Measurements from ENCODE around the gene SIX4.

Gene SIX4

DNA sequence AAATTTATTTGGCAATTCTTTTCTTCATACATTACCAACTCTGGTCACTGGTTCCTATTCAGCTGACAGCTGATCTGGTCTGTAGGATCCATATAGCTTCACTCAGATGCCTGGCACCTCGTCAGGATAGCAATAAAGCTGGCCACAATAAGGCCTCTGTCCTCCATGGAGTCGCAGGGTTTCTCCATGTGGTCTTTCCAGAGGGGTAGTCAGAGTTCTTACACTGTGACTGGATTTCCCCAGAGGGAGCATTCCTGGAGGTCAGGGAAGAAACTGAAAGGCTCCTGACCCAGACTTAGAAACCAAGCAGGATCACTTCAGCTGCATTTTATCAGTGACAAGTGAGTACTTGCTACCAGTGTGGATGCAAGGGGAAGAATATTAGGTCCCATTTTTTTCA is 39.9 kb downstream of the SIX4 start:
- H3K36me3 ChIP-seq (ENCODE audit: control insufficient read depth in 2 of 2, insufficient read depth in 2 of 2, low read length in 2 of 2): no peaks in the 10 kb centered on the region
- H3K4me1 ChIP-seq (ENCODE audit: control insufficient read depth, insufficient read depth, low read length): no peaks in the 10 kb centered on the region
- no peaks in the 10 kb centered on the region for H3K27me3 ChIP-seq (ENCODE audit: control insufficient read depth in 1 of 2, insufficient read depth in 2 of 2, low read length in 2 of 2)
- no peak overlapping the region for H3K9ac ChIP-seq (ENCODE audit: low read length in 2 of 2)
- H3K9me3 ChIP-seq (ENCODE audit: control insufficient read depth in 2 of 2, low read length in 2 of 2): peaks cover 0 to 2% of the 10 kb centered on the region in 2 donors
- no peak overlapping the region for H3K4me3 ChIP-seq (ENCODE audit: low read length in 2 of 2)
- H3K27ac ChIP-seq (ENCODE audit: low read length): no peak overlapping the region

DNA sequence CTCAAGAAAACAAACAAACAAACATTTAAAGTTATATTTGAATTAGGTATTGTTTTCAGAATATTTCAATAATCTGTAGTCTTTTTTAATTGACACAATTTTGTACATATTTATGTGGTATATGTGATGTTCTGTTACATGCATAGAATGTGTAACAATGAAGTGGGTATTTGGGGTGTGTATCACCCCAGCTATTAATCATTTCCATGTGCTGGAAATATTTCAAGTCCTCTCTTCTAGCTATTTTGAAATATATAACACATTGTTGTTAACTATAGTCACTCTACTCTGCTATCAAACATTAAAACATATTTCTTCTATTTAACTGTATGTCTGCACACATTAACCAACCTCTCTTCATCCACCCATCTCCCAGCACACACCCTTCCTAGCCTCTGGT is 42.9 kb downstream of the SIX4 start:
- Histone ChIP-seq H3K4me1 (ENCODE audit: control insufficient read depth, insufficient read depth, low read length) (no peaks in the 10 kb centered on the region), H3K27me3 (ENCODE audit: control insufficient read depth in 1 of 2, insufficient read depth in 2 of 2, low read length in 2 of 2) (no peaks in the 10 kb centered on the region), H3K9me3 (ENCODE audit: control insufficient read depth in 2 of 2, low read length in 2 of 2) (peaks cover 0 to 2% of the 10 kb centered on the region in 2 donors), H3K4me3 (ENCODE audit: low read length in 2 of 2) (no peak overlapping the region), H3K27ac (ENCODE audit: low read length) (no peak overlapping the region), H3K9ac (ENCODE audit: low read length in 2 of 2) (no peak overlapping the region), H3K36me3 (ENCODE audit: control insufficient read depth in 2 of 2, insufficient read depth in 2 of 2, low read length in 2 of 2) (no peaks in the 10 kb centered on the region)

DNA sequence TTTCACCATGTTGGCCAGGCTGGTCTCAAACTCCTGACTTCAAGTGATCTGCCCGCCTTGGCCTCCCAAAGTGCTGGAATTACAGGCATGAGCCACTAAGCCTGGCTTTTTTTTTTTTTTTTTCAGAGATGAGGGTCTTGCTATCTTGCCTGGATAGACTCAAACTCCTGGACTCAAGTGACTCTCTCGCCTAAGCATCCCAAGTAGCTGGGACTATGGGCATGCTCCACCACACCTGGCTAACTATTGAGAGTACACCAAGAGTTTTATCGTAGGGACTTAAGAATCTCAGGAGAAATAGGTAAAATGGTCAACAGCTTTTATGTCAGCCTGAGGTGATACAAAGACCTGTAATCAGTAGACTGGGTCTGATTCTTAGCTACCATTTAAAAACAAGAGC is 43.6 kb downstream of the SIX4 start:
- Histone ChIP-seq H3K9me3 (ENCODE audit: control insufficient read depth in 2 of 2, low read length in 2 of 2) (peaks cover 0 to 2% of the 10 kb centered on the region in 2 donors), H3K4me3 (ENCODE audit: low read length in 2 of 2) (no peak overlapping the region), H3K4me1 (ENCODE audit: control insufficient read depth, insufficient read depth, low read length) (no peaks in the 10 kb centered on the region), H3K27me3 (ENCODE audit: control insufficient read depth in 1 of 2, insufficient read depth in 2 of 2, low read length in 2 of 2) (no peaks in the 10 kb centered on the region), H3K36me3 (ENCODE audit: control insufficient read depth in 2 of 2, insufficient read depth in 2 of 2, low read length in 2 of 2) (no peaks in the 10 kb centered on the region), H3K27ac (ENCODE audit: low read length) (no peak overlapping the region), H3K9ac (ENCODE audit: low read length in 2 of 2) (no peak overlapping the region)

DNA sequence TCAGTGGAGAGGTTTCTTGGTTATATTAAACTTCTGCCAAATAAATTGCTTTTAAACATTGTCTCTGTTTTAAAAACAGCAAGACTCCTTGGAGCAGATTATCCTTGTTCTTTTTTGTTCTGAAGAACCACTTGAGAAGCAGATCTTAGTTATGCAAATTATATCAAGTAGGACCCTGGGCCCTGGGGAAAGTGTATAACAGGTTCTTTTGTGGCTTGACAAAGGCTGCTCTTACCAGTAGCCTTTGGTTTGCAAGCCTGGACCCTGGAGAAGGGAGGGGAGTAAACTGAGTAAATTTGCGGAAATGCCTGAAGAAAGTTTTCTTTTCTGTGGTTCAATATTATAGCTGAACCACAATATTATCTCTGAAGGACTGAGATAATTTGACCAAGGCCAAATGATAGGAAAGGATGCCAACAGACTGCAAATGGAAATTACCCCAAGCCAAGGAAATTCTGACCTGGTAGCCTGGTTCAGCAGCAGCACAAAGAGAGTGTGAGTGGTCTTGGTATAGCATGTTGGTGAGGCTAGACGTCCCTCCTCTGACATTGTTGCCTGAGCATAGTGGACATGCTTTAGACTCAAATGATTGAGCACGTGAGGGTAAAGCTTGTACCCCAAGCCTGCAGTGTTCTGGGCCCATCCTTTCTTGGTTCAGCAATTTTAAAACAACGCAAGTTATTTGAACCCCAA is 44.4 kb downstream of the SIX4 start:
- Histone ChIP-seq H3K27ac (ENCODE audit: low read length) (no peak overlapping the region), H3K9me3 (ENCODE audit: control insufficient read depth in 2 of 2, low read length in 2 of 2) (peaks cover 0 to 2% of the 10 kb centered on the region in 2 donors), H3K27me3 (ENCODE audit: control insufficient read depth in 1 of 2, insufficient read depth in 2 of 2, low read length in 2 of 2) (no peaks in the 10 kb centered on the region), H3K4me1 (ENCODE audit: control insufficient read depth, insufficient read depth, low read length) (no peaks in the 10 kb centered on the region), H3K9ac (ENCODE audit: low read length in 2 of 2) (no peak overlapping the region), H3K4me3 (ENCODE audit: low read length in 2 of 2) (no peak overlapping the region), H3K36me3 (ENCODE audit: control insufficient read depth in 2 of 2, insufficient read depth in 2 of 2, low read length in 2 of 2) (no peaks in the 10 kb centered on the region)

DNA sequence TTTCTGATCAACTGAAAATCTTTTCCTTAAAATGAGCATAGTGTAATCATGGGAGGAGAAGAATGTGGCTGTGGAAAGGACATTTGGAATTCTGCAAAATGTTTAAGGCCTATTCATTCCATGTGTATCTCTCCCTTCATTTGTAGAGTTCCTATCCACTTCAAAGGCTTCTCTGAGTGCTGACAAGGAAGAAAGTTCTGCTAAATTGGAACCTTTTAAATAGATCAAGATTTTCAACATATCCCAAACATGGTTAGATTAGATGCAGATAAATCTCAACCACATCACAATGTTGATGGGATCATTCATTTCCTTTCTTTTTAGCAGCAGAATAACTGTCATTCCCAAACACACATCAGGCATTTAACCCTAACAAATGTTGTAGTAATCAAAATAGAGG is 46.5 kb downstream of the SIX4 start:
- Histone ChIP-seq H3K4me3 (ENCODE audit: low read length in 2 of 2) (no peak overlapping the region), H3K9ac (ENCODE audit: low read length in 2 of 2) (no peak overlapping the region), H3K27me3 (ENCODE audit: control insufficient read depth in 1 of 2, insufficient read depth in 2 of 2, low read length in 2 of 2) (no peaks in the 10 kb centered on the region), H3K4me1 (ENCODE audit: control insufficient read depth, insufficient read depth, low read length) (no peaks in the 10 kb centered on the region), H3K36me3 (ENCODE audit: control insufficient read depth in 2 of 2, insufficient read depth in 2 of 2, low read length in 2 of 2) (no peaks in the 10 kb centered on the region), H3K27ac (ENCODE audit: low read length) (no peak overlapping the region), H3K9me3 (ENCODE audit: control insufficient read depth in 2 of 2, low read length in 2 of 2) (no peaks in the 10 kb centered on the region)

DNA sequence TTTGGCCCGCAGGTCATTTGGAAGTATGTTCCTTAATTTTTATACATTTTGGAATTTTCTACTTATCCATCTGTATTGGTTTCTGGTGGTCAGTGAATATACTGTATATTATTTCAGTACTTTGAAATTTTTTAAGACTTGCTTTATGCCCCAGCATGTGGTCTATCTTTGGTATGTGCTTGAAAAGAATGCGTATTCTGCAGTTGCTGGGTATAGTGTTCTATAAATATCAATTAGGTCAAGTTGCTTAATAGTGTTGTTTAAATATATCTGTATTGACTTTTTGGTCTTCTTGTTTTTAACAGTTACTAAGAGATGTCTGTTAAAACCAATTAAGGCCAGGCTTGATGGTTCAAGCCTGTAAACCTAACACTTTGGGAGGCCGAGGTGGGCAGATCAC is 53.2 kb downstream of the SIX4 start:
- Histone ChIP-seq H3K9me3 (ENCODE audit: control insufficient read depth in 2 of 2, low read length in 2 of 2) (no peaks in the 10 kb centered on the region), H3K36me3 (ENCODE audit: control insufficient read depth in 2 of 2, insufficient read depth in 2 of 2, low read length in 2 of 2) (no peaks in the 10 kb centered on the region), H3K4me3 (ENCODE audit: low read length in 2 of 2) (no peak overlapping the region), H3K27me3 (ENCODE audit: control insufficient read depth in 1 of 2, insufficient read depth in 2 of 2, low read length in 2 of 2) (no peaks in the 10 kb centered on the region), H3K27ac (ENCODE audit: low read length) (no peak overlapping the region), H3K4me1 (ENCODE audit: control insufficient read depth, insufficient read depth, low read length) (no peaks in the 10 kb centered on the region), H3K9ac (ENCODE audit: low read length in 2 of 2) (no peak overlapping the region)

DNA sequence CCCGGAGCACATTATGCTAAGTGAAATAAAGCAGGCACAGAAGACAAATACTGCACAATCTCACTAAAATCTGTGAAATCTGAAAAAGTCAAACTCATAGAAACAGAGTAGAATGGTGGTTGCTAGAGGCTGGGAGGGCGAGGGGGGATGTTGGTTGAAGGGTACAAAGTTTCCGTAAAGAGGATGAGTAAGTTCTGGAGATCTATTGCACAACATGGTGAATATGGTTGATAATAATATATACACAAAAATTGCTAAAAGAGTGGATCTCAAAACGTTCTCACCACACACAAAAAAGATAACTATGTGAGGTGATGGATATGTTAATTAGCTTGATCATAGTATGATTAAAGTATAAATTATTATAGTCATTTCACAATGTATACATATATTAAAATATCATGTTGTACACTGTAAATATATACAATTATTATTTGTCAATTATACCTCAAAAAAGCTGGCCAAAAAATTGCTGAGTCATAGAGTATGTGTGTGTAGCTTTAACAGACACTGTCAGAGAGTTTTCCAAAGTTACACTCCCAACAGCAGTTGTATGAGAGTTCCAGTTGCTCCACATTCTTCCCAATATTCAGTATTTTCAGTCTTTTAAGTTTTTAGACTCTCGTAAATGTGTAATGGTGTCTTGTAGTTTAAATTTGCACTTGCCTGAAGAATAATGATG is 55.6 kb downstream of the SIX4 start:
- Histone ChIP-seq H3K9me3 (ENCODE audit: control insufficient read depth in 2 of 2, low read length in 2 of 2) (no peaks in the 10 kb centered on the region), H3K9ac (ENCODE audit: low read length in 2 of 2) (no peak overlapping the region), H3K4me3 (ENCODE audit: low read length in 2 of 2) (no peak overlapping the region), H3K36me3 (ENCODE audit: control insufficient read depth in 2 of 2, insufficient read depth in 2 of 2, low read length in 2 of 2) (no peaks in the 10 kb centered on the region), H3K27ac (ENCODE audit: low read length) (no peak overlapping the region), H3K4me1 (ENCODE audit: control insufficient read depth, insufficient read depth, low read length) (no peaks in the 10 kb centered on the region), H3K27me3 (ENCODE audit: control insufficient read depth in 1 of 2, insufficient read depth in 2 of 2, low read length in 2 of 2) (peaks cover 0 to under 1% of the 10 kb centered on the region in 2 donors)

DNA sequence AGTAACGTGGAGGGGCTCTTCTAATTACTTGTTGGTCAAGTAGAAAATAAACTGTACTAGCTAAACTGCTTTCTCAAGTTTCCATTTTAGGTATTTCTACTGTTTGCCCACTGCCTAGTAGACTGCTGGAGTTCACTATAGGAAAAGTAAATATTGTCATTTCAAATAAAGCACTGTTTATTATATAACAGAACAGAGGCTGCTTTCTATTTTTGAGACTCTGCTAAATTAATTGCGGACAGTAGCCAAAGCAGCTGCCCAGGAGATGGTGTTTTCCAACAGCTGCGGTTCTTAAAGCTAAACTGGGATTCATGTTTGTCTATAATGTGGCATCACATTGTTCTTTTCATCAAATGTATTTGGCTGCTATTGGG is 59.0 kb downstream of the SIX4 start:
- Histone ChIP-seq H3K4me1 (ENCODE audit: control insufficient read depth, insufficient read depth, low read length) (no peaks in the 10 kb centered on the region), H3K36me3 (ENCODE audit: control insufficient read depth in 2 of 2, insufficient read depth in 2 of 2, low read length in 2 of 2) (no peaks in the 10 kb centered on the region), H3K27me3 (ENCODE audit: control insufficient read depth in 1 of 2, insufficient read depth in 2 of 2, low read length in 2 of 2) (peaks cover 0 to 2% of the 10 kb centered on the region in 2 donors), H3K9ac (ENCODE audit: low read length in 2 of 2) (no peak overlapping the region), H3K27ac (ENCODE audit: low read length) (no peak overlapping the region), H3K4me3 (ENCODE audit: low read length in 2 of 2) (no peak overlapping the region), H3K9me3 (ENCODE audit: control insufficient read depth in 2 of 2, low read length in 2 of 2) (no peaks in the 10 kb centered on the region)

DNA sequence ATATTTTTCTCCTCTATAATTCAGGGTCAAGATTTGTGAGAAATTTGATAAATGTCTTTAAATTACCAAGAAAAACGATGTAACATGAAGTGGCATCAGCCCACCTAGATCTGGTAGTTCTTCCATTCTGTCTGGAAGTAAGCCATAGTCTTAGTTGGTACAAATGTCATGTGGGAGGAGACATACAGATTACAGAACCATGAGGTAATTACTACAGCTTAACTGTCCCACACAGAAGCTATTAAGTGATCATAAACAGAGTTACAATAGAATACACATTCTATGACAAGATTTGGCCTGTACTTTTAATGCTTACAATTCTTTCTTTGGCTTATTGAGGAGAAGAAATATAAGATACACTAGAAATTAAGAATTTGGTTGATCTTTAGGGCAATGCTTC is 61.2 kb downstream of the SIX4 start:
- Histone ChIP-seq H3K9ac (ENCODE audit: low read length in 2 of 2) (no peak overlapping the region), H3K36me3 (ENCODE audit: control insufficient read depth in 2 of 2, insufficient read depth in 2 of 2, low read length in 2 of 2) (no peaks in the 10 kb centered on the region), H3K4me3 (ENCODE audit: low read length in 2 of 2) (no peak overlapping the region), H3K27me3 (ENCODE audit: control insufficient read depth in 1 of 2, insufficient read depth in 2 of 2, low read length in 2 of 2) (peaks cover 12 to 19% of the 10 kb centered on the region in 2 donors), H3K9me3 (ENCODE audit: control insufficient read depth in 2 of 2, low read length in 2 of 2) (no peaks in the 10 kb centered on the region), H3K27ac (ENCODE audit: low read length) (no peak overlapping the region), H3K4me1 (ENCODE audit: control insufficient read depth, insufficient read depth, low read length) (peaks cover under 1% of the 10 kb centered on the region)

DNA sequence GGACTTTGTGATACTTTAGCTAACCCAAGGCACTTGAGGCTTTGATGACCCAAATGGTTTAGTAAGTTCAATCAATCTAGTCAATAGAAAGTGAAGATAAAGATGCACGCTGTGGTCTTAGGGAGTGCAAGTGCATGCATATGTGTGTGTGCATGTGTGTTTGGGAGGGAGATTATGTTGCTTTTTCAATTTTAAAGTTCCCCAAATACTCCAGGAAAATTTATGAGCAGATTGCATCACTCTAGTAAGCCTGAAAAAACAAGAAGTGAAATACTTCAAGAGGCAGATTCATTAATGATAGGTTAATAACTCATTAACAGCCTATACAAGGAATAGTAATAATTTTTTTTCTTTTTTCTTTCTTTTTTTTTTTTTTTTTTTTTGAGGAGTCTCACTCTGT is 62.4 kb downstream of the SIX4 start:
- no peak overlapping the region for H3K9ac ChIP-seq (ENCODE audit: low read length in 2 of 2)
- H3K4me1 ChIP-seq (ENCODE audit: control insufficient read depth, insufficient read depth, low read length): peaks cover 13% of the 10 kb centered on the region
- no peak overlapping the region for H3K27ac ChIP-seq (ENCODE audit: low read length)
- no peak overlapping the region for H3K4me3 ChIP-seq (ENCODE audit: low read length in 2 of 2)
- no peaks in the 10 kb centered on the region for H3K9me3 ChIP-seq (ENCODE audit: control insufficient read depth in 2 of 2, low read length in 2 of 2)
- no peaks in the 10 kb centered on the region for H3K36me3 ChIP-seq (ENCODE audit: control insufficient read depth in 2 of 2, insufficient read depth in 2 of 2, low read length in 2 of 2)
- H3K27me3 ChIP-seq (ENCODE audit: control insufficient read depth in 1 of 2, insufficient read depth in 2 of 2, low read length in 2 of 2): peaks cover 20 to 31% of the 10 kb centered on the region in 2 donors
